Measurements from ENCODE around the gene NEMF.

The NEMF gene

GRCh38 chr14:49862089-49862673 is 9.6 kb upstream of the NEMF start:
- Histone ChIP-seq H3K36me3 (ENCODE audit: control insufficient read depth, insufficient read depth, low read length) (no peaks in the 10 kb centered on the region), H3K27ac (ENCODE audit: insufficient read depth, low read length, poor library complexity, severe bottlenecking) (peak overlapping the region; percentile 97), H3K4me3 (ENCODE audit: insufficient read depth, low read depth, low read length, poor library complexity, severe bottlenecking) (peak overlapping the region; percentile 93), H3K27me3 (replicated peaks; ENCODE audit: control insufficient read depth, insufficient read depth, low read length, poor library complexity, severe bottlenecking) (no peaks in the 10 kb centered on the region), H3K4me1 (ENCODE audit: control insufficient read depth, insufficient read depth, low read length, poor library complexity, severe bottlenecking) (peaks cover 21% of the 10 kb centered on the region), H3K9me3 (ENCODE audit: control insufficient read depth, low read length) (no peaks in the 10 kb centered on the region)
- DNase-seq = peak; percentile 72 to 77 (median 72)

- no peaks in the 10 kb centered on the region for H3K36me3 ChIP-seq (ENCODE audit: control insufficient read depth, insufficient read depth, low read length)
- peak; percentile 18 to 38 (median 33) for DNase-seq
- no peaks in the 10 kb centered on the region for H3K9me3 ChIP-seq (ENCODE audit: control insufficient read depth, low read length)
- no peaks in the 10 kb centered on the region for H3K27me3 ChIP-seq (replicated peaks; ENCODE audit: control insufficient read depth, insufficient read depth, low read length, poor library complexity, severe bottlenecking)
- peak overlapping the region; percentile 97 for H3K27ac ChIP-seq (ENCODE audit: insufficient read depth, low read length, poor library complexity, severe bottlenecking)
- peaks cover 21% of the 10 kb centered on the region for H3K4me1 ChIP-seq (ENCODE audit: control insufficient read depth, insufficient read depth, low read length, poor library complexity, severe bottlenecking)
- H3K4me3 ChIP-seq (ENCODE audit: insufficient read depth, low read depth, low read length, poor library complexity, severe bottlenecking) = peak overlapping the region; percentile 93
Measured at GRCh38 chr14:49861699-49862088, 9.1 kb upstream of the NEMF start.

- Histone ChIP-seq H3K27me3 (replicated peaks; ENCODE audit: control insufficient read depth, insufficient read depth, low read length, poor library complexity, severe bottlenecking) (no peaks in the 10 kb centered on the region), H3K27ac (ENCODE audit: insufficient read depth, low read length, poor library complexity, severe bottlenecking) (peak overlapping the region; percentile 97), H3K9me3 (ENCODE audit: control insufficient read depth, low read length) (no peaks in the 10 kb centered on the region), H3K4me3 (ENCODE audit: insufficient read depth, low read depth, low read length, poor library complexity, severe bottlenecking) (peak overlapping the region; percentile 93), H3K4me1 (ENCODE audit: control insufficient read depth, insufficient read depth, low read length, poor library complexity, severe bottlenecking) (peaks cover 21% of the 10 kb centered on the region), H3K36me3 (ENCODE audit: control insufficient read depth, insufficient read depth, low read length) (no peaks in the 10 kb centered on the region)
- no peak for DNase-seq
Measured at GRCh38 chr14:49860988-49861698, 8.6 kb upstream of the NEMF start.

- Histone ChIP-seq H3K36me3 (ENCODE audit: control insufficient read depth, insufficient read depth, low read length) (no peaks in the 10 kb centered on the region), H3K27me3 (replicated peaks; ENCODE audit: control insufficient read depth, insufficient read depth, low read length, poor library complexity, severe bottlenecking) (no peaks in the 10 kb centered on the region), H3K27ac (ENCODE audit: insufficient read depth, low read length, poor library complexity, severe bottlenecking) (no peak overlapping the region), H3K4me1 (ENCODE audit: control insufficient read depth, insufficient read depth, low read length, poor library complexity, severe bottlenecking) (peaks cover 4% of the 10 kb centered on the region), H3K4me3 (ENCODE audit: insufficient read depth, low read depth, low read length, poor library complexity, severe bottlenecking) (no peak overlapping the region), H3K9me3 (ENCODE audit: control insufficient read depth, low read length) (no peaks in the 10 kb centered on the region)
- DNase-seq = no peak
Measured at GRCh38 chr14:49858383-49858782, 5.8 kb upstream of the NEMF start.

- H3K36me3 ChIP-seq (ENCODE audit: control insufficient read depth, insufficient read depth, low read length) = no peaks in the 10 kb centered on the region
- H3K27me3 ChIP-seq (replicated peaks; ENCODE audit: control insufficient read depth, insufficient read depth, low read length, poor library complexity, severe bottlenecking) = no peaks in the 10 kb centered on the region
- H3K9me3 ChIP-seq (ENCODE audit: control insufficient read depth, low read length) = no peaks in the 10 kb centered on the region
- no peaks in the 10 kb centered on the region for H3K4me1 ChIP-seq (ENCODE audit: control insufficient read depth, insufficient read depth, low read length, poor library complexity, severe bottlenecking)
- no peak overlapping the region for H3K4me3 ChIP-seq (ENCODE audit: insufficient read depth, low read depth, low read length, poor library complexity, severe bottlenecking)
- DNase-seq = no peak
- H3K27ac ChIP-seq (ENCODE audit: insufficient read depth, low read length, poor library complexity, severe bottlenecking) = no peak overlapping the region
Measured at GRCh38 chr14:49857427-49858003, 4.9 kb upstream of the NEMF start.

- Histone ChIP-seq H3K9me3 (ENCODE audit: control insufficient read depth, low read length) (no peaks in the 10 kb centered on the region), H3K27ac (ENCODE audit: insufficient read depth, low read length, poor library complexity, severe bottlenecking) (no peak overlapping the region), H3K4me1 (ENCODE audit: control insufficient read depth, insufficient read depth, low read length, poor library complexity, severe bottlenecking) (peaks cover 13% of the 10 kb centered on the region), H3K27me3 (replicated peaks; ENCODE audit: control insufficient read depth, insufficient read depth, low read length, poor library complexity, severe bottlenecking) (no peaks in the 10 kb centered on the region), H3K4me3 (ENCODE audit: insufficient read depth, low read depth, low read length, poor library complexity, severe bottlenecking) (peak overlapping the region; percentile 100), H3K36me3 (ENCODE audit: control insufficient read depth, insufficient read depth, low read length) (peaks cover 17% of the 10 kb centered on the region)
- peak; percentile 44 to 61 (median 59) for DNase-seq
Measured at GRCh38 chr14:49853572-49854375, 1.2 kb upstream of the NEMF start.

GRCh38 chr14:49853158-49853477 is 530 bp upstream of the NEMF start:
- Histone ChIP-seq H3K27me3 (replicated peaks; ENCODE audit: control insufficient read depth, insufficient read depth, low read length, poor library complexity, severe bottlenecking) (no peaks in the 10 kb centered on the region), H3K9me3 (ENCODE audit: control insufficient read depth, low read length) (no peaks in the 10 kb centered on the region), H3K4me1 (ENCODE audit: control insufficient read depth, insufficient read depth, low read length, poor library complexity, severe bottlenecking) (peaks cover 13% of the 10 kb centered on the region), H3K4me3 (ENCODE audit: insufficient read depth, low read depth, low read length, poor library complexity, severe bottlenecking) (peak overlapping the region; percentile 100), H3K36me3 (ENCODE audit: control insufficient read depth, insufficient read depth, low read length) (peaks cover 17% of the 10 kb centered on the region), H3K27ac (ENCODE audit: insufficient read depth, low read length, poor library complexity, severe bottlenecking) (peak overlapping the region; percentile 84)
- no peak for DNase-seq

- DNase-seq = no peak
- Histone ChIP-seq H3K9me3 (ENCODE audit: control insufficient read depth, low read length) (no peaks in the 10 kb centered on the region), H3K27me3 (replicated peaks; ENCODE audit: control insufficient read depth, insufficient read depth, low read length, poor library complexity, severe bottlenecking) (no peaks in the 10 kb centered on the region), H3K36me3 (ENCODE audit: control insufficient read depth, insufficient read depth, low read length) (peaks cover 17% of the 10 kb centered on the region), H3K4me1 (ENCODE audit: control insufficient read depth, insufficient read depth, low read length, poor library complexity, severe bottlenecking) (peaks cover 13% of the 10 kb centered on the region), H3K27ac (ENCODE audit: insufficient read depth, low read length, poor library complexity, severe bottlenecking) (peak overlapping the region; percentile 84), H3K4me3 (ENCODE audit: insufficient read depth, low read depth, low read length, poor library complexity, severe bottlenecking) (peak overlapping the region; percentile 100)
Measured at GRCh38 chr14:49851813-49852212, 775 bp downstream of the NEMF start.

- DNase-seq = no peak
- Histone ChIP-seq H3K9me3 (ENCODE audit: control insufficient read depth, low read length) (no peaks in the 10 kb centered on the region), H3K36me3 (ENCODE audit: control insufficient read depth, insufficient read depth, low read length) (peaks cover 28% of the 10 kb centered on the region), H3K4me3 (ENCODE audit: insufficient read depth, low read depth, low read length, poor library complexity, severe bottlenecking) (no peak overlapping the region), H3K27me3 (replicated peaks; ENCODE audit: control insufficient read depth, insufficient read depth, low read length, poor library complexity, severe bottlenecking) (no peaks in the 10 kb centered on the region), H3K27ac (ENCODE audit: insufficient read depth, low read length, poor library complexity, severe bottlenecking) (no peak overlapping the region), H3K4me1 (ENCODE audit: control insufficient read depth, insufficient read depth, low read length, poor library complexity, severe bottlenecking) (peaks cover 13% of the 10 kb centered on the region)
Measured at GRCh38 chr14:49849213-49849847, 3.3 kb downstream of the NEMF start.

All from effector memory CD4-positive, alpha-beta T cell (primary cell).